ENCODE data around the gene TRIM38. TPM values are rescaled to one million over a fixed set of nuclear protein-coding genes. Genes with fewer than 3 reads are reported as not detected.
A peak's percentile ranks its signal among the peaks of the same experiment; 100 is the strongest.
"Not testable (repeated sequence)": the region's sequence is repeated elsewhere in the genome, so short reads cannot be mapped to it uniquely, and the experiment has no call there.

TRIM38 gene
- total RNA-seq, 1 donor from 2014 or later, result 4.8 TPM

GRCh38 chr6:26006086-26006939, 43.7 kb downstream of the TRIM38 start:
- no peak for DNase-seq (ENCODE audit: low read depth in 2 of 2)

GRCh38 chr6:26006940-26007305, 44.3 kb downstream of the TRIM38 start:
- not testable (repeated sequence) for DNase-seq (ENCODE audit: low read depth in 2 of 2)

GRCh38 chr6:26008470-26008869, 45.9 kb downstream of the TRIM38 start:
- DNase-seq (ENCODE audit: low read depth in 2 of 2), result no peak

- no peak for DNase-seq (ENCODE audit: low read depth in 2 of 2)
These were observed 47.2 kb downstream of the TRIM38 start for GRCh38 chr6:26009817-26010216.

- DNase-seq (ENCODE audit: low read depth in 2 of 2), result no peak
These were observed 49.5 kb downstream of the TRIM38 start for GRCh38 chr6:26012061-26012460.

GRCh38 chr6:26014386-26014785, 51.8 kb downstream of the TRIM38 start:
- not testable (repeated sequence) for DNase-seq (ENCODE audit: low read depth in 2 of 2)

GRCh38 chr6:26016245-26016962, 53.8 kb downstream of the TRIM38 start:
- no peak for DNase-seq (ENCODE audit: low read depth in 2 of 2)

- DNase-seq (ENCODE audit: low read depth in 2 of 2), result peak in 1 of 2 donors; percentile 6
These were observed 54.5 kb downstream of the TRIM38 start for GRCh38 chr6:26016963-26017631.

- DNase-seq (ENCODE audit: low read depth in 2 of 2), result peak; percentile 67 to 86
These were observed 55.0 kb downstream of the TRIM38 start for GRCh38 chr6:26017632-26017966.

GRCh38 chr6:26019261-26019830, 56.7 kb downstream of the TRIM38 start:
- no peak for DNase-seq (ENCODE audit: low read depth in 2 of 2)

- DNase-seq (ENCODE audit: low read depth in 2 of 2), result no peak
These were observed 57.3 kb downstream of the TRIM38 start for GRCh38 chr6:26019967-26020328.

- DNase-seq (ENCODE audit: low read depth in 2 of 2), result peak; percentile 93 to 95
These were observed 57.9 kb downstream of the TRIM38 start for GRCh38 chr6:26020329-26021000.

GRCh38 chr6:26021001-26021349, 58.4 kb downstream of the TRIM38 start:
- DNase-seq (ENCODE audit: low read depth in 2 of 2), result peak; percentile 66 to 73

- DNase-seq (ENCODE audit: low read depth in 2 of 2), result peak; percentile 92 to 96
These were observed 58.9 kb downstream of the TRIM38 start for GRCh38 chr6:26021350-26022131.

- peak; percentile 86 to 89 for DNase-seq (ENCODE audit: low read depth in 2 of 2)
These were observed 59.5 kb downstream of the TRIM38 start for GRCh38 chr6:26022132-26022472.

GRCh38 chr6:26022737-26023136, 60.1 kb downstream of the TRIM38 start:
- DNase-seq (ENCODE audit: low read depth in 2 of 2), result no peak

- no peak for DNase-seq (ENCODE audit: low read depth in 2 of 2)
These were observed 62.0 kb downstream of the TRIM38 start for GRCh38 chr6:26024651-26025046.

GRCh38 chr6:26025047-26025893, 62.7 kb downstream of the TRIM38 start:
- peak; percentile 69 to 80 for DNase-seq (ENCODE audit: low read depth in 2 of 2)

GRCh38 chr6:26025894-26026832, 63.6 kb downstream of the TRIM38 start:
- DNase-seq (ENCODE audit: low read depth in 2 of 2), result peak; percentile 96
